HCT116 (cell line): Measurements from ENCODE around the gene WFDC1. TPM values are rescaled to one million over a fixed set of nuclear protein-coding genes. Genes with fewer than 3 reads are reported as not detected.

Experiments used
- ATAC-seq: fragments of 200-7000 bp; cut with Tn5 transposase; 2 replicates; pipeline ENCODE4 v1.9.1; 2020; ENCODE audit warnings: mild to moderate bottlenecking, moderate library complexity
- BruUV-seq: library from RNA; stranded (reverse); fragments of 400-500 nt; replicated peaks from 2 replicates; lab custom pipeline; 2021; lab: Mats Ljungman, UMichigan
- CTCF ChIA-PET: fragments of 300-600 bp; sonication (Branson Sonifier 250); formaldehyde crosslinking; loops from one replicate; lab custom pipeline; 2021; ENCODE audit warnings: antibody characterized with exemption; lab: Charles Lee
- POLR2A ChIA-PET: fragments of 300-600, 350-600 bp; sonication (Branson Sonifier 250); formaldehyde crosslinking; loops from one replicate; lab custom pipeline; 2021; ENCODE audit warnings: antibody characterized with exemption; lab: Charles Lee
- RAD21 ChIA-PET, 2 experiments: fragments of 300-600 bp; sonication (Branson Sonifier 250); formaldehyde crosslinking; loops; one replicate each; lab custom pipeline; 2023; ENCODE audit warnings: low total read pairs in 2 of 2; ENCODE audit not compliant: uncharacterized antibody in 2 of 2, unreplicated experiment in 2 of 2, low non-redundant PET in 1 of 2; lab: Charles Lee
- DNase-seq: peaks from one replicate; pipeline ENCODE4 v3.0.0-alpha.2; 2010; ENCODE audit warnings: low read depth, low spot score
- H2AFZ ChIP-seq: fragments of 200-600 bp; shearing (Covaris generic), sonication (generic); 2 replicates; pipeline ENCODE4 v1.6.1; 2017; ENCODE audit warnings: low read depth, mixed run types, mixed read lengths, antibody characterized with exemption, low read length; ENCODE audit not compliant: poor library complexity, severe bottlenecking
- H3K27ac ChIP-seq: 2 replicates; pipeline ENCODE4 v1.5.1; 2012; ENCODE audit warnings: low read depth, low read length
- H3K27me3 ChIP-seq: fragments of 200-600 bp; sonication (generic); 2 replicates; pipeline ENCODE4 v1.6.1; 2016; ENCODE audit warnings: mixed run types, low read length, mixed read lengths; ENCODE audit not compliant: insufficient read depth
- H3K36me3 ChIP-seq, 2 experiments: fragments of 200-500 bp in 1 of 2; fragments of 200-600 bp in 1 of 2; sonication (Bioruptor generic) in 1 of 2; sonication (generic) in 1 of 2; 2 replicates each; pipeline versions ENCODE4 v1.5.1 to v1.6.1; 2014 to 2016; ENCODE audit warnings: low read length in 2 of 2, inconsistent platforms in 1 of 2, mixed read lengths in 1 of 2, mixed run types in 1 of 2; ENCODE audit not compliant: insufficient read depth in 2 of 2, control insufficient read depth in 1 of 2
- H3K4me1 ChIP-seq, 2 experiments: fragments of 200-600 bp in 1 of 2; sonication (generic) in 1 of 2; 2 replicates each; pipeline versions ENCODE4 v1.5.1 to v1.6.1; 2012 to 2017; ENCODE audit warnings: low read length in 2 of 2, inconsistent platforms in 1 of 2, mild to moderate bottlenecking in 1 of 2, mixed read lengths in 1 of 2, mixed run types in 1 of 2, moderate library complexity in 1 of 2; ENCODE audit not compliant: insufficient read depth in 2 of 2, control insufficient read depth in 1 of 2
- H3K4me2 ChIP-seq: fragments of 200-600 bp; sonication (generic); 2 replicates; pipeline ENCODE4 v1.6.1; 2017; ENCODE audit warnings: mixed run types, low read length, mixed read lengths
- H3K4me3 ChIP-seq, 2 experiments: fragments of 200-600 bp in 1 of 2; sonication (generic) in 1 of 2; replicated peaks in 1 of 2; 2 replicates each; pipeline ENCODE4 v1.5.1; 2011 to 2016; ENCODE audit warnings: low read length in 2 of 2, control low read depth in 1 of 2, low read depth in 1 of 2, mild to moderate bottlenecking in 1 of 2, mixed read lengths in 1 of 2, mixed run types in 1 of 2
- H3K79me2 ChIP-seq: fragments of 200-600 bp; sonication (generic); 2 replicates; pipeline ENCODE4 v1.6.1; 2017; ENCODE audit warnings: mild to moderate bottlenecking, mixed run types, low read length, moderate library complexity, mixed read lengths; ENCODE audit not compliant: insufficient read depth
- H3K9ac ChIP-seq: fragments of 200-600 bp; sonication (generic); 2 replicates; pipeline ENCODE4 v1.6.1; 2016; ENCODE audit warnings: low read length, mixed read lengths
- H3K9me2 ChIP-seq: fragments of 200-600 bp; sonication (generic), shearing (Covaris generic); 2 replicates; pipeline ENCODE4 v1.6.1; 2017; ENCODE audit warnings: mixed run types, mild to moderate bottlenecking, moderate library complexity; ENCODE audit not compliant: insufficient read depth
- H3K9me3 ChIP-seq, 2 experiments: fragments of 200-500 bp in 1 of 2; fragments of 200-600 bp in 1 of 2; sonication (Bioruptor generic) in 1 of 2; sonication (generic) in 1 of 2; 2 replicates each; pipeline ENCODE4 v1.6.1; 2014 to 2017; ENCODE audit warnings: low read length in 2 of 2, mixed read lengths in 2 of 2, inconsistent platforms in 1 of 2, low read depth in 1 of 2, mild to moderate bottlenecking in 1 of 2, mixed run types in 1 of 2, moderate library complexity in 1 of 2; ENCODE audit not compliant: control insufficient read depth in 1 of 2, insufficient read depth in 1 of 2
- H4K20me1 ChIP-seq: fragments of 200-600 bp; sonication (generic), shearing (Covaris generic); 2 replicates; pipeline ENCODE4 v1.6.1; 2017; ENCODE audit warnings: mixed run types, mild to moderate bottlenecking, moderate library complexity; ENCODE audit not compliant: insufficient read depth
- ATF3 ChIP-seq: IDR thresholded peaks from 2 replicates; pipeline ENCODE4 v1.6.1; 2012
- EZH2 ChIP-seq: fragments of 200-600 bp; sonication (generic); IDR thresholded peaks from 2 replicates; pipeline ENCODE4 v1.6.1; 2017; ENCODE audit warnings: antibody characterized with exemption, mixed run types
- EZH2phosphoT487 ChIP-seq: fragments of 200-600 bp; IDR thresholded peaks from 2 replicates; pipeline ENCODE4 v1.6.1; 2018; ENCODE audit warnings: antibody characterized with exemption, borderline replicate concordance
- FOSL1 ChIP-seq: IDR thresholded peaks from 2 replicates; pipeline ENCODE4 v1.6.1; 2012; ENCODE audit warnings: low read depth
- MAX ChIP-seq: IDR thresholded peaks from 2 replicates; pipeline ENCODE4 v1.6.1; 2012
- TCF7L2 ChIP-seq: IDR thresholded peaks from 2 replicates; pipeline ENCODE4 v1.7.0; 2011; ENCODE audit warnings: borderline replicate concordance, inconsistent platforms; ENCODE audit not compliant: insufficient read depth, insufficient read length; ENCODE audit errors: extremely low read depth
- ZBTB33 ChIP-seq: IDR thresholded peaks from 2 replicates; pipeline ENCODE4 v1.6.1; 2011; ENCODE audit warnings: mild to moderate bottlenecking, low read length, moderate library complexity; ENCODE audit not compliant: insufficient replicate concordance; ENCODE audit errors: extremely low read depth
- intact Hi-C: fragments of 100-400 bp; cut with micrococcal nuclease; formaldehyde crosslinking; loops from 2 replicates; pipeline ENCODE4 v1.10.0; 2022
- total RNA-seq: library from RNA; stranded (reverse); gene quantifications from one replicate; pipeline ENCODE4 v1.2.1, GENCODE V29; 2021; ENCODE audit not compliant: unreplicated experiment
- TF ChIP-seq, protein P1 (sequence below), 3 experiments: fragments of 200-600 bp in 1 of 3; sonication (generic) in 1 of 3; IDR thresholded peaks in 2 of 3; conservative IDR thresholded peaks in 1 of 3; 2 replicates each; pipeline ENCODE4 v1.5.1; 2012 to 2017; ENCODE audit warnings: low read depth in 2 of 3, low read length in 2 of 3, antibody characterized with exemption in 1 of 3, borderline replicate concordance in 1 of 3, control low read depth in 1 of 3, mild to moderate bottlenecking in 1 of 3, mixed read lengths in 1 of 3, mixed run types in 1 of 3, moderate library complexity in 1 of 3; ENCODE audit not compliant: insufficient read depth in 1 of 3

The WFDC1 gene
- total RNA-seq, 1 experiment from 2014 or later = 0.42 TPM

- H3K4me2 ChIP-seq = no peak overlapping the region
- no peak overlapping the region for H2AFZ ChIP-seq
- H3K9ac ChIP-seq = no peak overlapping the region
- no peaks in the 10 kb centered on the region for H4K20me1 ChIP-seq
- no peaks in the 10 kb centered on the region for H3K9me3 ChIP-seq
- ATAC-seq = no peak
- no peaks in the 10 kb centered on the region for H3K79me2 ChIP-seq
- RAD21 ChIA-PET = no interaction called here
- CTCF ChIA-PET = no interaction called here
- H3K4me3 ChIP-seq = no peak overlapping the region
- no peaks in the 10 kb centered on the region for H3K36me3 ChIP-seq
- intact Hi-C loops = no loop called here
- POLR2A ChIA-PET = no interaction called here
- H3K27ac ChIP-seq = no peak overlapping the region
- H3K27me3 ChIP-seq = peaks cover 6% of the 10 kb centered on the region; the same call in 1 of the 2 replicates
- H3K9me2 ChIP-seq = no peaks in the 10 kb centered on the region
- DNase-seq = no peak
- peaks cover 0 to 8% of the 10 kb centered on the region in 2 experiments; a peak in 2 of 4 replicates for H3K4me1 ChIP-seq
- no TSS peak for BruUV-seq
- TF ChIP-seq FOSL1 (no peak), ATF3 (no peak), MAX (no peak), ZBTB33 (no peak), TCF7L2 (no peak), EZH2phosphoT487 (no peak), EZH2 (no peak)
- TF ChIP-seq, protein P1, sequence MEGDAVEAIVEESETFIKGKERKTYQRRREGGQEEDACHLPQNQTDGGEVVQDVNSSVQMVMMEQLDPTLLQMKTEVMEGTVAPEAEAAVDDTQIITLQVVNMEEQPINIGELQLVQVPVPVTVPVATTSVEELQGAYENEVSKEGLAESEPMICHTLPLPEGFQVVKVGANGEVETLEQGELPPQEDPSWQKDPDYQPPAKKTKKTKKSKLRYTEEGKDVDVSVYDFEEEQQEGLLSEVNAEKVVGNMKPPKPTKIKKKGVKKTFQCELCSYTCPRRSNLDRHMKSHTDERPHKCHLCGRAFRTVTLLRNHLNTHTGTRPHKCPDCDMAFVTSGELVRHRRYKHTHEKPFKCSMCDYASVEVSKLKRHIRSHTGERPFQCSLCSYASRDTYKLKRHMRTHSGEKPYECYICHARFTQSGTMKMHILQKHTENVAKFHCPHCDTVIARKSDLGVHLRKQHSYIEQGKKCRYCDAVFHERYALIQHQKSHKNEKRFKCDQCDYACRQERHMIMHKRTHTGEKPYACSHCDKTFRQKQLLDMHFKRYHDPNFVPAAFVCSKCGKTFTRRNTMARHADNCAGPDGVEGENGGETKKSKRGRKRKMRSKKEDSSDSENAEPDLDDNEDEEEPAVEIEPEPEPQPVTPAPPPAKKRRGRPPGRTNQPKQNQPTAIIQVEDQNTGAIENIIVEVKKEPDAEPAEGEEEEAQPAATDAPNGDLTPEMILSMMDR (IDR thresholded peaks at IDR 0.05 in 2 of 3, conservative IDR thresholded peaks at IDR 0.05 in 1 of 3; ENCODE audit: borderline replicate concordance in 1 of 3, insufficient read depth in 1 of 3, low read depth in 2 of 3, low read length in 2 of 3) = no peak
Measured at GRCh38 chr16:84330685-84331050, 36.0 kb downstream of the WFDC1 start.
